OCI-LY1 (cell line): ENCODE data around the gene TPCN2.

ENCODE experiments used
- EZH2 ChIP-seq: fragments of 200-600 bp; sonication (generic), shearing (Covaris generic); IDR thresholded peaks from 2 replicates; pipeline ENCODE4 v1.8.0; 2017; ENCODE audit warnings: borderline replicate concordance, mixed run types, mild to moderate bottlenecking, antibody characterized with exemption, low read length, moderate library complexity, mixed read lengths
- TF ChIP-seq, protein P1 (sequence below): fragments of 200-600 bp; sonication (generic), shearing (Covaris generic); IDR thresholded peaks from 2 replicates; pipeline ENCODE4 v1.5.1; 2017; ENCODE audit warnings: mild to moderate bottlenecking, antibody characterized with exemption, low read length, moderate library complexity, mixed read lengths

DNA sequence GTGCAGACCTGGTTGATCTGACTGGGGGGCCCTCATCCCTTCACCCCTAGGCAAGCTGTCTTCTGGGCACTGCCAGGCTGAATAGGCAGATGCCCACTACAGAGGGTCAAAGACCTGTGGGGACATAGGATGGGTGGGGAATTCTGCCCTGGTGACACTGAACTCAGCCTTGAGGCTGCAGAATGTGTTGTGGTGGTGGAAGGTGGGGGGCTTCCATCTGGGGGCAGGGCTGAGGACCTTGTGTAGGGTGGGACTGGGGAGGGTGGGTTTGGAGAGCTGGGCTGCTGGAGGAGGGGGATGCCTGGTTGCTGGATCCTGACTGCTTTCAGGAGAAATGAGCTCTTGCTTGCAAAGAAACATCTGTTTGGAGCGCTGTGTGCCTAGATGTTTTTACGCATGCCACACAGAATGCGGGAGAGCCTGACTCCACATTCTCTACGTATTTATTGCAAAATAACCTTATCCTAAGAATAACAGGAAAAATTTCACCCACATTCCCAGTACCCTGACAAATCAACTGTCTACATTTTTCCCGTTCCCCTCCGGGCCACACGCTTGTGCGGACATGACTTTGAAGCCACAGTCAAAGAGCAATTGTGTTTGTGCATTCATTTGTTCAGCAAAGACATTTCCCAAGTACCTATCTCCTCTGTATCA lies 125.3 kb downstream of the TPCN2 start:
- TF ChIP-seq EZH2 = no peak
- TF ChIP-seq, protein P1, sequence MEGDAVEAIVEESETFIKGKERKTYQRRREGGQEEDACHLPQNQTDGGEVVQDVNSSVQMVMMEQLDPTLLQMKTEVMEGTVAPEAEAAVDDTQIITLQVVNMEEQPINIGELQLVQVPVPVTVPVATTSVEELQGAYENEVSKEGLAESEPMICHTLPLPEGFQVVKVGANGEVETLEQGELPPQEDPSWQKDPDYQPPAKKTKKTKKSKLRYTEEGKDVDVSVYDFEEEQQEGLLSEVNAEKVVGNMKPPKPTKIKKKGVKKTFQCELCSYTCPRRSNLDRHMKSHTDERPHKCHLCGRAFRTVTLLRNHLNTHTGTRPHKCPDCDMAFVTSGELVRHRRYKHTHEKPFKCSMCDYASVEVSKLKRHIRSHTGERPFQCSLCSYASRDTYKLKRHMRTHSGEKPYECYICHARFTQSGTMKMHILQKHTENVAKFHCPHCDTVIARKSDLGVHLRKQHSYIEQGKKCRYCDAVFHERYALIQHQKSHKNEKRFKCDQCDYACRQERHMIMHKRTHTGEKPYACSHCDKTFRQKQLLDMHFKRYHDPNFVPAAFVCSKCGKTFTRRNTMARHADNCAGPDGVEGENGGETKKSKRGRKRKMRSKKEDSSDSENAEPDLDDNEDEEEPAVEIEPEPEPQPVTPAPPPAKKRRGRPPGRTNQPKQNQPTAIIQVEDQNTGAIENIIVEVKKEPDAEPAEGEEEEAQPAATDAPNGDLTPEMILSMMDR = no peak
